Hepatocyte (in vitro differentiated cells): Measurements from ENCODE around the gene TRAM2. TPM values are rescaled to one million over a fixed set of nuclear protein-coding genes. Genes with fewer than 3 reads are reported as not detected.
A peak's percentile ranks its signal among the peaks of the same experiment; 100 is the strongest.

ENCODE experiments used
- DNase-seq: peaks from one replicate; pipeline ENCODE4 v3.0.0-alpha.2; 2016; ENCODE audit warnings: low spot score
- H2AFZ ChIP-seq: fragments of 200-600 bp; sonication (generic); 2 replicates; pipeline ENCODE4 v1.6.0; 2016; ENCODE audit warnings: antibody characterized with exemption, mild to moderate bottlenecking
- H3K27ac ChIP-seq: fragments of 200-600 bp; sonication (generic); 2 replicates; pipeline ENCODE4 v1.5.1; 2016; ENCODE audit warnings: mild to moderate bottlenecking
- H3K27me3 ChIP-seq: fragments of 200-600 bp; sonication (generic); 2 replicates; pipeline ENCODE4 v1.6.1; 2016
- H3K36me3 ChIP-seq: fragments of 200-600 bp; sonication (generic); replicated peaks from 2 replicates; pipeline ENCODE4 v1.5.1; 2016; ENCODE audit warnings: low read depth; ENCODE audit not compliant: insufficient read depth
- H3K4me1 ChIP-seq: fragments of 200-600 bp; sonication (generic); 2 replicates; pipeline ENCODE4 v1.5.1; 2016; ENCODE audit warnings: mild to moderate bottlenecking, moderate library complexity; ENCODE audit not compliant: insufficient read depth
- H3K4me2 ChIP-seq: fragments of 200-600 bp; sonication (generic); 2 replicates; pipeline ENCODE4 v1.6.0; 2016
- H3K4me3 ChIP-seq: fragments of 200-600 bp; sonication (generic); 2 replicates; pipeline ENCODE4 v1.5.1; 2016; ENCODE audit warnings: mild to moderate bottlenecking
- H3K79me2 ChIP-seq: fragments of 200-600 bp; sonication (generic); 2 replicates; pipeline ENCODE4 v1.6.0; 2017; ENCODE audit warnings: mild to moderate bottlenecking
- H3K9me2 ChIP-seq: fragments of 200-600 bp; sonication (generic); replicated peaks from 2 replicates; pipeline ENCODE4 v1.6.0; 2017; ENCODE audit warnings: mild to moderate bottlenecking; ENCODE audit not compliant: insufficient read depth
- H3K9me3 ChIP-seq: fragments of 200-600 bp; sonication (generic); 2 replicates; pipeline ENCODE4 v1.5.1; 2016; ENCODE audit warnings: low read depth, mild to moderate bottlenecking
- H4K20me1 ChIP-seq: fragments of 200-600 bp; sonication (generic); 2 replicates; pipeline ENCODE4 v1.6.0; 2016; ENCODE audit warnings: mild to moderate bottlenecking; ENCODE audit not compliant: insufficient read depth, poor library complexity, severe bottlenecking
- EZH2 ChIP-seq: fragments of 200-600 bp; sonication (generic); IDR thresholded peaks from 2 replicates; pipeline ENCODE4 v1.6.1; 2016; ENCODE audit warnings: antibody characterized with exemption, mild to moderate bottlenecking, borderline replicate concordance
- EZH2phosphoT487 ChIP-seq: fragments of 200-600 bp; sonication (generic); IDR thresholded peaks from one replicate; pipeline ENCODE4 v1.6.1; 2018; ENCODE audit warnings: antibody characterized with exemption, mild to moderate bottlenecking, low read depth, moderate library complexity; ENCODE audit not compliant: unreplicated experiment, severe bottlenecking
- whole genome bisulfite sequencing: methylation state at CpG from one replicate; pipeline ENCODE4 v1.1.6; 2016; ENCODE audit warnings: low lambda C conversion rate; ENCODE audit errors: missing lambda C conversion rate; 5-methylcytosine and 5-hydroxymethylcytosine counted together
- polyA plus RNA-seq: library from polyadenylated mRNA; unstranded; fragments of >200 nt; fragmentation: Nextera tagmentation; extraction: Ambion mirVana; gene quantifications from 2 replicates; pipeline ENCODE4 v1.2.1, GENCODE V29; 2016
- total RNA-seq: library from RNA; depleted of rRNA; stranded (reverse); fragments of >200 nt; gene quantifications from 2 replicates; pipeline ENCODE4 v1.2.3, GENCODE V29; 2014
- TF ChIP-seq, protein P1 (sequence below): fragments of 200-600 bp; sonication (generic); IDR thresholded peaks from 2 replicates; pipeline ENCODE4 v1.5.1; 2016; ENCODE audit warnings: antibody characterized with exemption, mild to moderate bottlenecking; ENCODE audit not compliant: poor library complexity

Gene TRAM2
- total and polyA plus RNA-seq, 2 experiments from 2014 or later = 29.6 to 47.6 TPM

DNA sequence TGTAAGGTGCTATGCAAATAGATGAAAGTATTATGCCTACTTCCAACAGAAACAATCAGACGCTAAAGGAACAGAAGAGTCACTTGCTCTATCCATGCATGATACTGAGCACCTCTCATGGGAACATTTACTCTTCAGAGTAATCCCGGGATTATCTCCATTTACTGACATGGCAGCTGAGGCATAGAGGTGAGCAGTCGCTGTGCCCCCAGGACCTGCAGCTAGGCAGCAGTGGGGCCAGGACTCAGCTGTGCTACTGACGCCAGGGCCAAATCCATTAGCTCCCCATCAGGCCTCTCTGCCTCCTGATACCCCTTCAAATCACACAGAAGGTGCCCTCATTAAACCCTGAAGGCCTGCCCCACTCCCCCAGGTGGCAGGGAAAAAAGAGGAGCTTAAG lies 51.9 kb downstream of the TRAM2 start:
- 76% methylated on average over 4 of the region's 4 CpGs for WGBS
- Histone ChIP-seq H3K36me3 (no peaks in the 10 kb centered on the region), H3K27ac (no peak overlapping the region), H3K79me2 (peaks cover 56% of the 10 kb centered on the region), H3K27me3 (no peaks in the 10 kb centered on the region), H3K4me2 (no peak overlapping the region), H3K9me2 (no peaks in the 10 kb centered on the region), H3K4me3 (no peak overlapping the region), H2AFZ (no peak overlapping the region), H3K9me3 (no peaks in the 10 kb centered on the region), H4K20me1 (no peaks in the 10 kb centered on the region), H3K4me1 (peaks cover 12% of the 10 kb centered on the region)
- DNase-seq = no peak
- TF ChIP-seq EZH2 = no peak
- TF ChIP-seq EZH2phosphoT487 = no peak
- TF ChIP-seq, protein P1, sequence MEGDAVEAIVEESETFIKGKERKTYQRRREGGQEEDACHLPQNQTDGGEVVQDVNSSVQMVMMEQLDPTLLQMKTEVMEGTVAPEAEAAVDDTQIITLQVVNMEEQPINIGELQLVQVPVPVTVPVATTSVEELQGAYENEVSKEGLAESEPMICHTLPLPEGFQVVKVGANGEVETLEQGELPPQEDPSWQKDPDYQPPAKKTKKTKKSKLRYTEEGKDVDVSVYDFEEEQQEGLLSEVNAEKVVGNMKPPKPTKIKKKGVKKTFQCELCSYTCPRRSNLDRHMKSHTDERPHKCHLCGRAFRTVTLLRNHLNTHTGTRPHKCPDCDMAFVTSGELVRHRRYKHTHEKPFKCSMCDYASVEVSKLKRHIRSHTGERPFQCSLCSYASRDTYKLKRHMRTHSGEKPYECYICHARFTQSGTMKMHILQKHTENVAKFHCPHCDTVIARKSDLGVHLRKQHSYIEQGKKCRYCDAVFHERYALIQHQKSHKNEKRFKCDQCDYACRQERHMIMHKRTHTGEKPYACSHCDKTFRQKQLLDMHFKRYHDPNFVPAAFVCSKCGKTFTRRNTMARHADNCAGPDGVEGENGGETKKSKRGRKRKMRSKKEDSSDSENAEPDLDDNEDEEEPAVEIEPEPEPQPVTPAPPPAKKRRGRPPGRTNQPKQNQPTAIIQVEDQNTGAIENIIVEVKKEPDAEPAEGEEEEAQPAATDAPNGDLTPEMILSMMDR = no peak

- H3K9me3 ChIP-seq = no peaks in the 10 kb centered on the region
- no peak overlapping the region for H3K27ac ChIP-seq
- peaks cover 65% of the 10 kb centered on the region for H3K79me2 ChIP-seq
- H3K4me2 ChIP-seq = no peak overlapping the region
- no peak for DNase-seq
- H3K27me3 ChIP-seq = no peaks in the 10 kb centered on the region
- H3K9me2 ChIP-seq = no peaks in the 10 kb centered on the region
- no peaks in the 10 kb centered on the region for H3K36me3 ChIP-seq
- H3K4me3 ChIP-seq = no peak overlapping the region
- no peak overlapping the region for H2AFZ ChIP-seq
- WGBS = 90% methylated on average over 6 of the region's 6 CpGs
- no peaks in the 10 kb centered on the region for H4K20me1 ChIP-seq
- peaks cover 13% of the 10 kb centered on the region for H3K4me1 ChIP-seq
- no peak for TF ChIP-seq EZH2phosphoT487
Measured at GRCh38 chr6:52523378-52524142, 53.3 kb downstream of the TRAM2 start.

DNA sequence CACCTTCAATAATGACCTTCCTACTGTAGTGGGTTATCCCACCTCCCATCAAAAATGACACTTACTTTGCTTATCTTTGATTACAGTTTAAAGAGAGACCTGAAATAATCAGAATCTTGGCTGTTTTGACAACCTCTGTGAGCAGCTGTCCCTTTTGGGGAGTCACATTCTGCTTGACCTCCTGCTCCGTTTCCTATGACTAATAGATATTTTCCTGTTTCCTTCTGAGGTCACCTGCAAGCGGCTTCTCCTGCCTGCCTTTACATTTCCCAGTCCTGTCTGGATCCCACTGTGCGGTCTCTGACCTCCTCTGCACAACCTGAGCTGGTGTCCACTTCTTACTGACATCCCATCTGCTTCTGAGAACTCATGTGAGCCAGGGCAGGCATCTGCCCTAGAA lies 54.2 kb downstream of the TRAM2 start:
- no peak overlapping the region for H2AFZ ChIP-seq
- 83% methylated on average over 3 of the region's 3 CpGs for WGBS
- no peaks in the 10 kb centered on the region for H4K20me1 ChIP-seq
- H3K4me3 ChIP-seq = no peak overlapping the region
- H3K36me3 ChIP-seq = no peaks in the 10 kb centered on the region
- no peaks in the 10 kb centered on the region for H3K9me3 ChIP-seq
- no peak for TF ChIP-seq EZH2phosphoT487
- TF ChIP-seq, protein P1 = no peak
- no peak for TF ChIP-seq EZH2
- peak overlapping the region; percentile 42 for H3K27ac ChIP-seq
- no peaks in the 10 kb centered on the region for H3K9me2 ChIP-seq
- H3K4me2 ChIP-seq = no peak overlapping the region
- H3K79me2 ChIP-seq = peaks cover 68% of the 10 kb centered on the region
- peaks cover 22% of the 10 kb centered on the region for H3K4me1 ChIP-seq
- no peaks in the 10 kb centered on the region for H3K27me3 ChIP-seq
- no peak for DNase-seq

GRCh38 chr6:52522151-52522626 lies 54.7 kb downstream of the TRAM2 start:
- Histone ChIP-seq H2AFZ (no peak overlapping the region), H3K4me2 (no peak overlapping the region), H3K27ac (peak overlapping the region; percentile 42), H3K27me3 (no peaks in the 10 kb centered on the region), H4K20me1 (no peaks in the 10 kb centered on the region), H3K4me3 (no peak overlapping the region), H3K79me2 (peaks cover 68% of the 10 kb centered on the region), H3K4me1 (peaks cover 25% of the 10 kb centered on the region), H3K9me3 (no peaks in the 10 kb centered on the region), H3K36me3 (no peaks in the 10 kb centered on the region), H3K9me2 (no peaks in the 10 kb centered on the region)
- no peak for DNase-seq
- WGBS = 61% methylated on average over 7 of the region's 7 CpGs
- TF ChIP-seq EZH2phosphoT487 (no peak), EZH2 (no peak)
- TF ChIP-seq, protein P1 = no peak
